HepG2 (cell line): ENCODE measurements around the gene RNMT. TPM values are rescaled to one million over a fixed set of nuclear protein-coding genes. Genes with fewer than 3 reads are reported as not detected.

Experiments used
- ATF7-NPFF ChIP-seq: sonication (generic); formaldehyde crosslinking; IDR thresholded peaks from 2 replicates; pipeline ENCODE4 v1.8.1; 2023; ENCODE audit warnings: mild to moderate bottlenecking, low read depth, missing genetic modification reagents, moderate library complexity
- EP300 ChIP-seq, 3 experiments: sonication (generic) in 1 of 3; formaldehyde crosslinking in 1 of 3; IDR thresholded peaks; 2 replicates each; pipeline versions ENCODE4 v1.5.1 to v1.6.1; 2011 to 2020; ENCODE audit warnings: low read depth in 2 of 3, low read length in 2 of 3, borderline replicate concordance in 1 of 3, improper control_type of control experiment in 1 of 3, mild to moderate bottlenecking in 1 of 3, missing genetic modification reagents in 1 of 3, moderate library complexity in 1 of 3
- HMG20A ChIP-seq: IDR thresholded peaks from 2 replicates; pipeline ENCODE4 v1.6.1; 2016; ENCODE audit warnings: borderline replicate concordance
- NFYB ChIP-seq: sonication (generic); formaldehyde crosslinking; IDR thresholded peaks from 2 replicates; pipeline ENCODE4 v1.4.0; 2020; ENCODE audit warnings: missing genetic modification reagents
- PCBP1 ChIP-seq: fragments of 200-400 bp; formaldehyde crosslinking; IDR thresholded peaks from 2 replicates; pipeline ENCODE4 v1.6.1; 2017; ENCODE audit warnings: mild to moderate bottlenecking, low read depth, low read length, borderline replicate concordance
- RARA ChIP-seq: IDR thresholded peaks from 2 replicates; pipeline ENCODE4 v1.6.1; 2016; ENCODE audit warnings: missing genetic modification reagents, missing compliant biosample characterization
- RBAK ChIP-seq: sonication (generic); formaldehyde crosslinking; IDR thresholded peaks from 2 replicates; pipeline ENCODE4 v1.5.1; 2020; ENCODE audit warnings: mild to moderate bottlenecking, missing genetic modification reagents
- REL ChIP-seq: sonication (generic); formaldehyde crosslinking; conservative IDR thresholded peaks from 2 replicates; pipeline ENCODE4 v1.8.0; 2022; ENCODE audit warnings: mild to moderate bottlenecking, missing genetic modification reagents, moderate library complexity
- SMC3 ChIP-seq: IDR thresholded peaks from 2 replicates; pipeline ENCODE4 v1.6.1; 2011; ENCODE audit warnings: low read length, improper control_type of control experiment
- ZFP36L1 ChIP-seq: sonication (generic); formaldehyde crosslinking; IDR thresholded peaks from 2 replicates; pipeline ENCODE4 v1.8.0; 2022; ENCODE audit warnings: mild to moderate bottlenecking, missing genetic modification reagents, moderate library complexity
- ZFY ChIP-seq: sonication (generic); formaldehyde crosslinking; IDR thresholded peaks from 2 replicates; pipeline ENCODE4 v1.4.0; 2020; ENCODE audit warnings: missing genetic modification reagents
- ZNF143 ChIP-seq: sonication (generic); formaldehyde crosslinking; IDR thresholded peaks from 2 replicates; pipeline ENCODE4 v1.4.0; 2020; ENCODE audit warnings: missing genetic modification reagents
- ZNF549 ChIP-seq: sonication (generic); formaldehyde crosslinking; IDR thresholded peaks from 2 replicates; pipeline ENCODE4 v1.5.0; 2020; ENCODE audit warnings: missing genetic modification reagents
- ZNF556 ChIP-seq: sonication (generic); formaldehyde crosslinking; IDR thresholded peaks from 2 replicates; pipeline ENCODE4 v1.4.0; 2020; ENCODE audit warnings: mild to moderate bottlenecking, missing genetic modification reagents, borderline replicate concordance
- ZNF75D ChIP-seq: sonication (generic); formaldehyde crosslinking; IDR thresholded peaks from 2 replicates; pipeline ENCODE4 v1.8.1; 2023; ENCODE audit warnings: missing genetic modification reagents, mild to moderate bottlenecking, borderline replicate concordance
- ZNF766 ChIP-seq: sonication (generic); formaldehyde crosslinking; IDR thresholded peaks from 2 replicates; pipeline ENCODE4 v1.5.0; 2020; ENCODE audit warnings: missing genetic modification reagents, borderline replicate concordance
- ZNF773 ChIP-seq: sonication (generic); formaldehyde crosslinking; IDR thresholded peaks from 2 replicates; pipeline ENCODE4 v1.4.0; 2020; ENCODE audit warnings: missing genetic modification reagents, borderline replicate concordance
- polyA plus RNA-seq, 8 experiments: library from polyadenylated mRNA; depleted of rRNA in 3 of 8; stranded (reverse) in 7 of 8; unstranded in 1 of 8; fragments of >200 nt; fragmentation: Illumina TruSeq in 4 of 8; extraction: Trizol in 4 of 8; gene quantifications; 2 replicates each; pipeline versions ENCODE4 v1.2.1 to v1.2.3, GENCODE V29; 2011 to 2016; ENCODE audit warnings: low read depth in 4 of 8, missing spikeins in 1 of 8, mixed read lengths in 1 of 8; ENCODE audit not compliant: insufficient read depth in 1 of 8
- total RNA-seq, 5 experiments: library from RNA; depleted of rRNA; stranded (reverse); fragments of >200 nt; fragmentation: Illumina TruSeq; extraction: Trizol; gene quantifications; 2 replicates each; pipeline ENCODE4 v1.2.3, GENCODE V29; 2016; ENCODE audit warnings: low read depth in 1 of 5
- TF ChIP-seq, protein P1 (sequence below): sonication (generic); formaldehyde crosslinking; IDR thresholded peaks from 2 replicates; pipeline ENCODE4 v1.8.0; 2022; ENCODE audit warnings: mild to moderate bottlenecking, missing genetic modification reagents; ENCODE audit not compliant: insufficient replicate concordance
- TF ChIP-seq, protein P2 (sequence below): sonication (generic); formaldehyde crosslinking; IDR thresholded peaks from 2 replicates; pipeline ENCODE4 v1.4.0; 2020; ENCODE audit warnings: missing genetic modification reagents
- TF ChIP-seq, protein P3 (sequence below): sonication (generic); formaldehyde crosslinking; IDR thresholded peaks from 2 replicates; pipeline ENCODE4 v1.4.0; 2020; ENCODE audit warnings: missing genetic modification reagents
- TF ChIP-seq, protein P4 (sequence below): sonication (generic); formaldehyde crosslinking; conservative IDR thresholded peaks from 2 replicates; pipeline ENCODE4 v1.8.0; 2022; ENCODE audit warnings: mild to moderate bottlenecking, moderate library complexity, missing genetic modification reagents

Gene RNMT
- total and polyA plus RNA-seq, 2 of the 13 experiments (the other 11 are each of a cell fraction or from before 2014, with no cell fraction given): 22.9 to 24.4 TPM

DNA sequence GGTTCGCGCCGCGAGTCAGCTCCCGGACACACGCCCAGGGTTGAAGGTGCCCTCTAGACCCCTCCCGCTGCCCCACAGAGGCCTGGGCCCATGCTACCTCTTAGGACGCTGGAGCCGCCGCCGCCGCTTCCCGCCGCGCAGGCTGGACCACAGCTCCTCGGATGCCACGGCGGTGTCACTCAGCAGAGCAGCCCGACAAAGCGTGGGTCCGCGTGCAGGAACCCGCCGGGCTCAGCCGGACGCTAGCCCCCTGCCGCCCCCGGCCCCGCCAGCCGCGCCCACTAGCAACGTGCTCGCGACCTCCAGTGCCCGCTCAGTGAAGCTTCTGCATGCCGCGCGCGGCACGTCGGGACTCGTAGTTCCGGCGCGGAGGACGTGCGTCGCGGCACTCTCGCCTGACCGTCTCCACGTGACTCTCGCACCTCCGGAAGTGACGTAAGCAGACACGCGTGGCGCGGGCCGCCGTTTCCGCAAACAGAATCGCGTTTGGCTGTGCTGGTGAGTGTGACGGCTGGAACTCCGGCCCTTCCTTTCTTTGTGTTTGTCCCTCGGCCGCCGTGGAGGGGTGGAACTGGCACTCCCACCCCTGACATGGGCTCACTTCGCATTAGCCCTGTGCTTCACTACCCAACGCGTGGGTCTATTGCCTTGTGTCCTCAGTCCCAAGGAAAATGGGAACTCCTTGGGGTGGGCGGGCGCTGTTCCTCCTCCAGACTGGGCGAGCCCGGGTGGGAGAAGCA is at the start of gene RNMT, which contains the start of gene FAM210A (continued):
- TF ChIP-seq, protein P1, sequence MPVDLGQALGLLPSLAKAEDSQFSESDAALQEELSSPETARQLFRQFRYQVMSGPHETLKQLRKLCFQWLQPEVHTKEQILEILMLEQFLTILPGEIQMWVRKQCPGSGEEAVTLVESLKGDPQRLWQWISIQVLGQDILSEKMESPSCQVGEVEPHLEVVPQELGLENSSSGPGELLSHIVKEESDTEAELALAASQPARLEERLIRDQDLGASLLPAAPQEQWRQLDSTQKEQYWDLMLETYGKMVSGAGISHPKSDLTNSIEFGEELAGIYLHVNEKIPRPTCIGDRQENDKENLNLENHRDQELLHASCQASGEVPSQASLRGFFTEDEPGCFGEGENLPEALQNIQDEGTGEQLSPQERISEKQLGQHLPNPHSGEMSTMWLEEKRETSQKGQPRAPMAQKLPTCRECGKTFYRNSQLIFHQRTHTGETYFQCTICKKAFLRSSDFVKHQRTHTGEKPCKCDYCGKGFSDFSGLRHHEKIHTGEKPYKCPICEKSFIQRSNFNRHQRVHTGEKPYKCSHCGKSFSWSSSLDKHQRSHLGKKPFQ (CRISPR knock-in tag): peak; percentile 63
- TF ChIP-seq ZNF556 (peak; percentile 97), EP300 (IDR thresholded peaks at IDR 0.05; ENCODE audit: low read depth in 2 of 2, low read length in 2 of 2) (0 out of 4 replicates have a peak, but pooled peaks of 1 of the 2 experiments have one; percentile 27), EP300 (CRISPR knock-in tag; IDR thresholded peaks at IDR 0.05; ENCODE audit: borderline replicate concordance) (no peak; the same call in 1 of the 2 replicates), RBAK (no peak), ZNF143 (CRISPR knock-in tag) (peak; percentile 98), ZNF773 (CRISPR knock-in tag) (no peak), PCBP1 (no peak), REL (CRISPR knock-in tag) (0 out of 2 replicates have a peak, but pooled peaks have one; percentile 16), ZNF766 (CRISPR knock-in tag) (peak; percentile 93; the same call in 1 of the 2 replicates), ZFP36L1 (CRISPR knock-in tag) (peak; percentile 81; the same call in 1 of the 2 replicates), NFYB (CRISPR knock-in tag) (peak; percentile 56; the same call in 1 of the 2 replicates), ZNF549 (no peak), ZFY (CRISPR knock-in tag) (peak; percentile 98), SMC3 (no peak), ZNF75D (CRISPR knock-in tag) (no peak), HMG20A (CRISPR knock-in tag) (no peak), RARA (CRISPR knock-in tag) (peak; percentile 36), ATF7-NPFF (CRISPR knock-in tag) (peak; percentile 93; the same call in 1 of the 2 replicates)
- TF ChIP-seq, protein P2, sequence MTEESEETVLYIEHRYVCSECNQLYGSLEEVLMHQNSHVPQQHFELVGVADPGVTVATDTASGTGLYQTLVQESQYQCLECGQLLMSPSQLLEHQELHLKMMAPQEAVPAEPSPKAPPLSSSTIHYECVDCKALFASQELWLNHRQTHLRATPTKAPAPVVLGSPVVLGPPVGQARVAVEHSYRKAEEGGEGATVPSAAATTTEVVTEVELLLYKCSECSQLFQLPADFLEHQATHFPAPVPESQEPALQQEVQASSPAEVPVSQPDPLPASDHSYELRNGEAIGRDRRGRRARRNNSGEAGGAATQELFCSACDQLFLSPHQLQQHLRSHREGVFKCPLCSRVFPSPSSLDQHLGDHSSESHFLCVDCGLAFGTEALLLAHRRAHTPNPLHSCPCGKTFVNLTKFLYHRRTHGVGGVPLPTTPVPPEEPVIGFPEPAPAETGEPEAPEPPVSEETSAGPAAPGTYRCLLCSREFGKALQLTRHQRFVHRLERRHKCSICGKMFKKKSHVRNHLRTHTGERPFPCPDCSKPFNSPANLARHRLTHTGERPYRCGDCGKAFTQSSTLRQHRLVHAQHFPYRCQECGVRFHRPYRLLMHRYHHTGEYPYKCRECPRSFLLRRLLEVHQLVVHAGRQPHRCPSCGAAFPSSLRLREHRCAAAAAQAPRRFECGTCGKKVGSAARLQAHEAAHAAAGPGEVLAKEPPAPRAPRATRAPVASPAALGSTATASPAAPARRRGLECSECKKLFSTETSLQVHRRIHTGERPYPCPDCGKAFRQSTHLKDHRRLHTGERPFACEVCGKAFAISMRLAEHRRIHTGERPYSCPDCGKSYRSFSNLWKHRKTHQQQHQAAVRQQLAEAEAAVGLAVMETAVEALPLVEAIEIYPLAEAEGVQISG (CRISPR knock-in tag): peak; percentile 96
- TF ChIP-seq, protein P3, sequence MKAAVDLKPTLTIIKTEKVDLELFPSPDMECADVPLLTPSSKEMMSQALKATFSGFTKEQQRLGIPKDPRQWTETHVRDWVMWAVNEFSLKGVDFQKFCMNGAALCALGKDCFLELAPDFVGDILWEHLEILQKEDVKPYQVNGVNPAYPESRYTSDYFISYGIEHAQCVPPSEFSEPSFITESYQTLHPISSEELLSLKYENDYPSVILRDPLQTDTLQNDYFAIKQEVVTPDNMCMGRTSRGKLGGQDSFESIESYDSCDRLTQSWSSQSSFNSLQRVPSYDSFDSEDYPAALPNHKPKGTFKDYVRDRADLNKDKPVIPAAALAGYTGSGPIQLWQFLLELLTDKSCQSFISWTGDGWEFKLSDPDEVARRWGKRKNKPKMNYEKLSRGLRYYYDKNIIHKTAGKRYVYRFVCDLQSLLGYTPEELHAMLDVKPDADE (CRISPR knock-in tag): no peak
- TF ChIP-seq, protein P4, sequence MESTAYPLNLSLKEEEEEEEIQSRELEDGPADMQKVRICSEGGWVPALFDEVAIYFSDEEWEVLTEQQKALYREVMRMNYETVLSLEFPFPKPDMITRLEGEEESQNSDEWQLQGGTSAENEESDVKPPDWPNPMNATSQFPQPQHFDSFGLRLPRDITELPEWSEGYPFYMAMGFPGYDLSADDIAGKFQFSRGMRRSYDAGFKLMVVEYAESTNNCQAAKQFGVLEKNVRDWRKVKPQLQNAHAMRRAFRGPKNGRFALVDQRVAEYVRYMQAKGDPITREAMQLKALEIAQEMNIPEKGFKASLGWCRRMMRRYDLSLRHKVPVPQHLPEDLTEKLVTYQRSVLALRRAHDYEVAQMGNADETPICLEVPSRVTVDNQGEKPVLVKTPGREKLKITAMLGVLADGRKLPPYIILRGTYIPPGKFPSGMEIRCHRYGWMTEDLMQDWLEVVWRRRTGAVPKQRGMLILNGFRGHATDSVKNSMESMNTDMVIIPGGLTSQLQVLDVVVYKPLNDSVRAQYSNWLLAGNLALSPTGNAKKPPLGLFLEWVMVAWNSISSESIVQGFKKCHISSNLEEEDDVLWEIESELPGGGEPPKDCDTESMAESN: peak; percentile 76
